ENCODE measurements around the gene ARHGEF19.

DNA sequence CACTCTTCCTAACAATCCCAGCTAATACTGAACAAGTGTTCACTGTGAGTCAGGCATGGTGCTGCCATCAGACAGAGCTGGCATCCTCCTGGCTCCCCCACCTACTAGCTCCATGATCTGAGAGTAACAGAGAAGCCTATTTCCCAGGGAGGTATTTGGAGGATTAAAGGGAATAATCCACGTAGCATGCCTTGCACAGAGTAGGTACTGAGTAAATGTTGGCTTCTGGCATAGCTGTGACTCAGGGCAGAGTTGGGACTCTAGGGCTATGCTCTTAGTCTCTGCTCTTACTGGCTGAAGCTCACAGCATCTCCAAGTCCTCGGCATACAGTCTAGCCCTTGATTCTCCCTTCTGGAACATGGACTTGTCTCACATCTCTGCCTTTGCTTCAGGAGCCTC, 8.2 kb downstream of the ARHGEF19 start:
- TF ChIP-seq SRSF1 (optimal IDR thresholded peaks at IDR 0.05; ENCODE audit: low read depth, low read length) (no peak), NPAS2 (CRISPR knock-in tag; IDR thresholded peaks at IDR 0.05; ENCODE audit: borderline replicate concordance) (no peak), CTCF (CRISPR knock-in tag; IDR thresholded peaks at IDR 0.05) (no peak), NFIB (CRISPR knock-in tag; IDR thresholded peaks at IDR 0.05; ENCODE audit: borderline replicate concordance) (no peak), MYNN (CRISPR knock-in tag; IDR thresholded peaks at IDR 0.05; ENCODE audit: low read depth) (no peak), ZNF180 (CRISPR knock-in tag; IDR thresholded peaks at IDR 0.05; ENCODE audit: borderline replicate concordance, low read depth) (no peak), BHLHE40 (IDR thresholded peaks at IDR 0.05; ENCODE audit: low read length) (no peak), STAG1 (CRISPR knock-in tag; IDR thresholded peaks at IDR 0.05) (no peak)

Measured in HepG2 (cell line).